GM19324 (cell line): ENCODE results near the gene GSX1.
"Not testable (repeated sequence)": the region's sequence is repeated elsewhere in the genome, so short reads cannot be mapped to it uniquely, and the experiment has no call there.

Experiments
- ATAC-seq: cut with Tn5 transposase; IDR thresholded peaks from one replicate; pipeline ENCODE4 v1.9.1; 2021; ENCODE audit warnings: mild to moderate bottlenecking, moderate library complexity; ENCODE audit not compliant: unreplicated experiment, low FRiP score

Gene GSX1

GRCh38 chr13:27793507-27794367 is 1.5 kb downstream of the GSX1 start:
- no peak for ATAC-seq

- ATAC-seq = no peak
Observed at GRCh38 chr13:27794368-27794691, 2.0 kb downstream of the GSX1 start.

GRCh38 chr13:27794921-27795717 is 2.8 kb downstream of the GSX1 start:
- ATAC-seq = no peak

- ATAC-seq = no peak
Observed at GRCh38 chr13:27795718-27796019, 3.4 kb downstream of the GSX1 start.

GRCh38 chr13:27796544-27797227 is 4.4 kb downstream of the GSX1 start:
- no peak for ATAC-seq

GRCh38 chr13:27797228-27797624 is 4.9 kb downstream of the GSX1 start:
- no peak for ATAC-seq

- no peak for ATAC-seq
Observed at GRCh38 chr13:27806744-27807387, 14.6 kb downstream of the GSX1 start.

GRCh38 chr13:27808851-27809550 is 16.7 kb downstream of the GSX1 start:
- ATAC-seq = no peak

- ATAC-seq = no peak
Observed at GRCh38 chr13:27810009-27810408, 17.7 kb downstream of the GSX1 start.

- no peak for ATAC-seq
Observed at GRCh38 chr13:27810461-27810860, 18.2 kb downstream of the GSX1 start.

GRCh38 chr13:27813826-27814225 is 21.5 kb downstream of the GSX1 start:
- ATAC-seq = no peak

GRCh38 chr13:27817832-27818231 is 25.5 kb downstream of the GSX1 start:
- not testable (repeated sequence) for ATAC-seq

- no peak for ATAC-seq
Observed at GRCh38 chr13:27820524-27821482, 28.5 kb downstream of the GSX1 start.

- no peak for ATAC-seq
Observed at GRCh38 chr13:27821566-27821965, 29.3 kb downstream of the GSX1 start.

GRCh38 chr13:27822258-27822872 is 30.1 kb downstream of the GSX1 start:
- no peak for ATAC-seq

- ATAC-seq = no peak
Observed at GRCh38 chr13:27822873-27823311, 30.6 kb downstream of the GSX1 start.

- ATAC-seq = no peak
Observed at GRCh38 chr13:27824121-27824520, 31.8 kb downstream of the GSX1 start.

- ATAC-seq = no peak
Observed at GRCh38 chr13:27825072-27825471, 32.8 kb downstream of the GSX1 start.
